ENCODE measurements around the gene TUBB4B. TPM values are rescaled to one million over a fixed set of nuclear protein-coding genes. Genes with fewer than 3 reads are reported as not detected.

Gene TUBB4B
- total and polyA plus RNA-seq, 10 donors = 55.1 to 137 (median 103) TPM

DNA sequence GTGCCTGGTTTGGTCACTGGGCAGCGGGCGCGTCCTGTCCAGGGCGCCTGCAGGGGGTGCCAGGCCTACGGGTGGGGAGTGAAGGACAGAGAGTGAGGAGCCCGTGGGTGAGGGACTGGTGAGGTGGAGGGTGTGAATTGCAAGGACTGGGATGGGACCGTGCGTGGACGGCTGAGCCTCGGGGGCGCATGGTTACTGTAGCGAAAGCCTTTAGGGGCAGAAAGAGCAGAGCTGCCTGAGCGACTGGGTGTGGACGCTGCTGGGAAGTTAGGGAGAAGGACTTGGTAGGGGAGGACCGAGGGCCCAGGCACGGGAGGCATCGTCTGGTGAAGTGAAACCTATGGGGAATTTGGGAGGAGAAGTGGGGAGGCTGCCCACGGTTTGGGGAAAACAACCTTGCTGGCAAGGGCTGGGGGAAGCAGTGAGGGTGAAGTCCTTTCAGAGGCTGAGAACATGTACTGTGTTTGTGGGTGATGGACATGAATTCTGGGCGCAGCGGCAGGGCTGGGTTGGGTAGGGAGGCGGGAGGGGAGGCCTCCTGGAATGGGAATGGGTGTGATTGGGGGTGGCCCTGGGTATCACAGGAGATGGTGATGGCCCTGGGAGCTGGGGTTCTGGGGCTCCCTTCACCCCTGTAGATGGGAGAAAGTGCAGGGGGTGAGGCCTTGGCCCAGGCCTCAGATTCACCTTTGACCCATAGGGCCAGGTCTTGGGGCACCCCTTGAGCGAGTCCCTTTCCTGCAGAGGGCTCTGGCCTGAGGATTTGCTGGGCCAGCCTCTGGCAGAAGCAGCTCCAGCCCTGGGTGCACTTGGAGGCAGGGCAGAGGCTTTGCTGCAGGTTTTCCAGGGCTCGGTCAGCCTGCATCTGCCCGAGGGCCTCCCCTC lies 34.7 kb downstream of the TUBB4B start:
- Histone ChIP-seq H3K4me1 (peaks cover 8 to 93% (median 63%) of the 10 kb centered on the region in 6 donors), H3K4me3 (no peak overlapping the region), H3K27ac (peak overlapping the region in 7 of 8 donors; percentile 84 to 95 (median 93)), H3K27me3 (replicated peaks in 1 of 7) (no peaks in the 10 kb centered on the region), H3K9me3 (no peaks in the 10 kb centered on the region), H3K36me3 (peaks cover 0 to 54% (median 38%) of the 10 kb centered on the region in 6 donors)
- 75 to 82% (median 78%) methylated on average over 22 to 24 of the region's 24 CpGs for WGBS, 5 donors
- DNase-seq = peak; percentile 75
- intact Hi-C loops (cut with DNase I; ENCODE audit: low total_unique reads) = no loop called here
- TF ChIP-seq POLR2AphosphoS5 (IDR thresholded peaks at IDR 0.05) (peak; percentile 5 to 46 (median 6)), CTCF (IDR thresholded peaks at IDR 0.05 in 8 of 11, conservative IDR thresholded peaks at IDR 0.05 in 3 of 11) (no peak)

- H3K27me3 ChIP-seq (replicated peaks in 1 of 7) = no peaks in the 10 kb centered on the region
- peak overlapping the region; percentile 54 to 91 (median 66) for H3K4me3 ChIP-seq
- no peaks in the 10 kb centered on the region for H3K9me3 ChIP-seq
- WGBS, 5 donors = 40 to 48% (median 43%) methylated on average over 24 to 30 of the region's 30 CpGs
- no peak for TF ChIP-seq POLR2A (IDR thresholded peaks at IDR 0.05)
- no peak for TF ChIP-seq CTCF (IDR thresholded peaks at IDR 0.05 in 8 of 11, conservative IDR thresholded peaks at IDR 0.05 in 3 of 11)
- TF ChIP-seq POLR2AphosphoS5 (IDR thresholded peaks at IDR 0.05) = peak in 1 of 3 donors; percentile 12
- peaks cover 8 to 93% (median 66%) of the 10 kb centered on the region in 6 donors for H3K4me1 ChIP-seq
- intact Hi-C loops (cut with DNase I; ENCODE audit: low total_unique reads) = no loop called here
- DNase-seq = peak; percentile 83
- peaks cover 0 to 56% (median 35%) of the 10 kb centered on the region in 6 donors for H3K36me3 ChIP-seq
- peak overlapping the region; percentile 84 to 95 (median 92) for H3K27ac ChIP-seq
Observed at GRCh38 chr9:137276473-137277328, 35.6 kb downstream of the TUBB4B start.

DNA sequence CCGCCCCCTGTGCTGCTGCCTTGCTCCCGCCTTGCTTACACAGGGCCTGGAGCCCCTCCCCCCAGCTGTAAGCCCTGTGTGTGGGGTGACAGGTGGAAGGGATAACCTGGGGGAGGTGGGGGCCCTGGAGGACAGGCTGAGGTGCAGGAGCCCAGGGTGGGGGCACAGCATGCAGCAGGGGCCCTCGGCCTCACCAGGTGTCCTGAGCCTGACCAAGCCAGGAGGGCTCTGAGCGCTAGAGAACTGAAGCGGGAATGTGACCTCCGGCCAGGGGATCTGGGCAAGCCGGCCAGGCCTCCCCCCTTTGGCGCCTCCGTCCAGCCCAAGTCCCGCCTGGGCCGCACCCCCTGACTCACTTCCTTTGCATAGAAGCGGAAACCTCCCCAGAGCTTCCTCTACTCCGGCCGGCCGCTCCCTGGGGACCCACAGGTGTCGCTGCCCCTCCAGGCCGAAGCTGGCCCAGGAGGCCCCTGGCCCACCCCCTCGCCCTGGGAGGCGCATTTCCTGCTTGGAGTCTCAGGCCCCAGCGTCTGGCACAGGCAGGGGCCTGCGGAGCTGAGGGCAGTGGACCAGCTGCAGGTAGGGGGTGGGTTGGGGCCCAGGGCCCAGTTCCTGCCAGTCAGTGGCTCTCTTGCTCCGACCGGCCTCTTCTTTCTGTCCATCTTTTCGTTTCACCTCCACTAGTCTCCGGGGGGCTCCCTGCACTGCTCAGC lies 36.4 kb downstream of the TUBB4B start, which contains the start of gene TOR4A:
TOR4A (plus strand) TSS at position 398 of the 713 bp plus-strand sequence. CDS start 964 bp downstream, outside the sequence.
- Histone ChIP-seq H3K27ac (peak within 1 kb of the TSS; percentile 84 to 95 (median 92)), H3K27me3 (replicated peaks in 1 of 7) (no peaks in the 10 kb centered on the region), H3K36me3 (peaks cover 0 to 56% (median 29%) of the 10 kb centered on the region in 6 donors), H3K9me3 (no peaks in the 10 kb centered on the region), H3K4me1 (peaks cover 8 to 94% (median 73%) of the 10 kb centered on the region in 6 donors), H3K4me3 (peak within 1 kb of the TSS; percentile 54 to 91 (median 66))
- intact Hi-C loops (cut with DNase I; ENCODE audit: low total_unique reads) = no loop called here
- WGBS, 5 donors = 0 to 4% (median 3%) methylated on average over 14 to 25 of the region's 25 CpGs
- peak; percentile 96 for DNase-seq
- TF ChIP-seq POLR2A (IDR thresholded peaks at IDR 0.05) = peak in 1 of 3 donors; percentile 31
- peak in 8 of 11 experiments; percentile 19 to 57 (median 37) for TF ChIP-seq CTCF (IDR thresholded peaks at IDR 0.05 in 8 of 11, conservative IDR thresholded peaks at IDR 0.05 in 3 of 11)
- peak; percentile 86 to 91 (median 88) for TF ChIP-seq POLR2AphosphoS5 (IDR thresholded peaks at IDR 0.05)
